Kidney (tissue), 14 donors: ENCODE data around the gene MARCHF2. TPM values are rescaled to one million over a fixed set of nuclear protein-coding genes. Genes with fewer than 3 reads are reported as not detected.

ENCODE experiments used
- DNase-seq, 5 donors: peaks; one replicate each; pipeline ENCODE4 v3.0.0-alpha.2; 2013 to 2020
- FAIRE-seq: peaks from 2 replicates; lab custom pipeline; 2012; peaks lifted over from hg19 to GRCh38; lab: Jason Lieb, UNC
- H3K27ac ChIP-seq, 2 donors: one replicate each; pipeline ENCODE4 v1.7.0; 2013; ENCODE audit warnings: low read depth in 2 of 2, low read length in 2 of 2, inconsistent platforms in 1 of 2
- H3K27me3 ChIP-seq: one replicate; pipeline ENCODE4 v1.7.1; 2013; ENCODE audit warnings: low read length, inconsistent platforms; ENCODE audit not compliant: control insufficient read depth, insufficient read depth
- H3K36me3 ChIP-seq, 3 donors: one replicate each; pipeline versions ENCODE4 v1.7.0 to v1.7.1; 2013; ENCODE audit warnings: low read length in 3 of 3, control low read depth in 1 of 3, inconsistent platforms in 1 of 3; ENCODE audit not compliant: insufficient read depth in 3 of 3, control insufficient read depth in 2 of 3
- H3K4me1 ChIP-seq, 3 donors: one replicate each; pipeline versions ENCODE4 v1.7.0 to v1.7.1; 2013; ENCODE audit warnings: low read length in 3 of 3, inconsistent platforms in 1 of 3, low read depth in 1 of 3; ENCODE audit not compliant: control insufficient read depth in 2 of 3, insufficient read depth in 2 of 3
- H3K4me3 ChIP-seq, 3 donors: one replicate each; pipeline versions ENCODE4 v1.7.0 to v1.8.1; 2013; ENCODE audit warnings: low read length in 3 of 3, control low read depth in 1 of 3, inconsistent platforms in 1 of 3
- H3K9ac ChIP-seq, 3 donors: one replicate each; pipeline versions ENCODE4 v1.7.0 to v1.7.1; 2013; ENCODE audit warnings: low read length in 3 of 3, control low read depth in 1 of 3, inconsistent platforms in 1 of 3
- H3K9me3 ChIP-seq, 3 donors: one replicate each; pipeline versions ENCODE4 v1.7.0 to v1.7.1; 2013; ENCODE audit warnings: low read length in 3 of 3, control low read depth in 1 of 3, inconsistent platforms in 1 of 3; ENCODE audit not compliant: control insufficient read depth in 2 of 3, insufficient read depth in 1 of 3
- CTCF ChIP-seq: IDR thresholded peaks from 3 replicates; pipeline ENCODE4 v1.5.1; 2012; ENCODE audit warnings: mild to moderate bottlenecking, moderate library complexity, borderline replicate concordance; ENCODE audit not compliant: insufficient read depth; ENCODE audit errors: extremely low read depth
- intact Hi-C: fragments of 100-400 bp; cut with DNase I; formaldehyde crosslinking; loops from one replicate; pipeline ENCODE4 v1.11.1; 2022
- polyA plus RNA-seq: library from polyadenylated mRNA; stranded (reverse); fragments of 350-450 nt; fragmentation: Illumina TruSeq; extraction: RNeasy Lipid Tissue Mini Kit (QIAGEN cat#74804); gene quantifications from one replicate; pipeline ENCODE4 v1.2.3, GENCODE V29; 2014; ENCODE audit warnings: low read depth, low replicate concordance; ENCODE audit not compliant: insufficient read depth
- total RNA-seq: library from RNA; stranded (reverse); fragmentation: NEBNext Ultra II Directional; extraction: Animal tissue kit (Norgen Biotek cat#: 25700); gene quantifications from one replicate; pipeline ENCODE4 v1.2.1, GENCODE V29; 2021
- donor health status: control.
- donor health status: control.
- donor health status: control.
- donor health status: control.
- donor health status: control.
- donor health status: DM: yes; HTN: yes; CAD: no.
- donor health status: Normal renal cell carcinoma (clear cell type).

MARCHF2 gene
- total and polyA plus RNA-seq, 2 donors from 2014 or later: 46.5 to 48.4 TPM

DNA sequence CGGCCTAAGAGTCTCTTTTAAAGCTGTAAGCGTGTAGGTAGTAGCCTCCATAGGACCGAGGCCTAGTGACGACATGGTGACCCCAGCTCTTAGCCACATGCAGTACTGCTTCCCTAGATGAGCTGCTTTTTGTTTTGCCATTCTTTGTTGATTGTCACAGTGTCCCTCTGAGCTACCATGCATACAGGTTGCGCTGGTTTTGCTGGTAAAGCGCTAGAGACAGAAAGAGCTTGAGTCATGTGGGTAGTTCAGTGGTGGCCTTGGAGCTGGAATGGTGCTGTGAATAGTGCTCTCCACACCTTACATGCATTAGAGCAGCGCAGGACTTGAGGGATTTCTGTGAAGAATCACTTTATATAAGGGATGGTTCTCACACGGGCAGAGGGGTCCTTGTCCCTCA, 36.7 kb downstream of the MARCHF2 start:
- Histone ChIP-seq H3K4me3 (peak overlapping the region in 2 of 3 donors; percentile 22 to 32), H3K27ac (no peak overlapping the region), H3K9me3 (no peaks in the 10 kb centered on the region), H3K9ac (no peak overlapping the region), H3K27me3 (no peaks in the 10 kb centered on the region), H3K4me1 (peaks cover 4 to 55% (median 42%) of the 10 kb centered on the region in 3 donors), H3K36me3 (peaks cover 0 to 19% (median 0%) of the 10 kb centered on the region in 3 donors)
- intact Hi-C loops: no loop called here
- FAIRE-seq (no peak), DNase-seq (no peak)
- TF ChIP-seq CTCF: no peak

DNA sequence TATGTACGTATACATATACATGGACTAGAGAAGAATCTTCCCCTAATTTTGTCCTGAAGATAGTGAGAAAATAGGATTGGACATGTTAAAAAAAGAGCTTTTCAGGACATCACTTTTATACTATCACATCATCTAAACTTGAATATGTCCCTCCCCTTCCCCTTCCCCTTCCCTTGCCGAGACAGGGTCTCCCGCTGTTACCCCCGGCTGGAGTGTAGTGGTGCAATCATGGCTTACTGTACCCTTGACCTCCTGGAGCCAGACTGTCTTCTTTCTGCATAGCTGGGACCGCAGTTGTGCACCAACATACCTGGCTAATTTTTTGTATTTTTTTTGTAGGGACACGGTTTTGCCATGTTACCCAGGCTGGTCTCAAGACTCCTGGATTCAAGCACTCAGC, 38.3 kb downstream of the MARCHF2 start:
- Histone ChIP-seq H3K4me3 (peak overlapping the region in 1 of 3 donors; percentile 0), H3K4me1 (peaks cover 4 to 55% (median 43%) of the 10 kb centered on the region in 3 donors), H3K9me3 (no peaks in the 10 kb centered on the region), H3K27ac (peak overlapping the region; percentile 17 to 30), H3K9ac (no peak overlapping the region), H3K27me3 (no peaks in the 10 kb centered on the region), H3K36me3 (peaks cover under 1 to 29% (median 3%) of the 10 kb centered on the region in 3 donors)
- FAIRE-seq (no peak), DNase-seq (no peak)
- no peak for TF ChIP-seq CTCF
- intact Hi-C loops: no loop called here

DNA sequence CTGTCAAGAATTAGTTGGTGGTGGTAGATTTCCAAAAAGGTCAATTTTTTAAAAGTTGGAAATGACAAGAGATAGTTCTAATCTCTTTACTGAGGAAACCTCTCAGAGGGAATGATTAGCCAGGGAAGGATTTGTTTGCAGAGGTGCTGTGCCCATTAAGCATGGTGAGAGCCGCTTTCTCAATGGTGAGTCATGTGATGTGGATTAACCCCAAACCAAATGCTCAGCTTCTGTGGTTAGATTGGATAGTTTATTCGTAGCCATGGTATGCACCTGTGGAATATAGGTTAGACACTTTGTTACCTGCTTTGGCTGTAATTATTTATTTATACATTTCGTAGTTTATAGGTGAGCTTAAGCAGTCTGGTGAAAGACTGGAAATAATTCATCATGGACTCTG, 38.8 kb downstream of the MARCHF2 start:
- Histone ChIP-seq H3K36me3 (peaks cover 3 to 29% (median 7%) of the 10 kb centered on the region in 3 donors), H3K27ac (peak overlapping the region; percentile 17 to 30), H3K9me3 (no peaks in the 10 kb centered on the region), H3K27me3 (no peaks in the 10 kb centered on the region), H3K4me3 (peak overlapping the region in 2 of 3 donors; percentile 0 to 4), H3K9ac (no peak overlapping the region), H3K4me1 (peaks cover 4 to 50% (median 38%) of the 10 kb centered on the region in 3 donors)
- TF ChIP-seq CTCF: no peak
- intact Hi-C loops: no loop called here
- no peak for FAIRE-seq
- no peak for DNase-seq
